Neuronal stem cell (in vitro differentiated cells): ENCODE results near the gene FOXE1. TPM values are rescaled to one million over a fixed set of nuclear protein-coding genes. Genes with fewer than 3 reads are reported as not detected.

Experiments used
- DNase-seq: peaks from one replicate; pipeline ENCODE4 v3.0.0-alpha.2; 2013; ENCODE audit warnings: low spot score
- H2AFZ ChIP-seq: one replicate; pipeline ENCODE4 v1.6.1; 2013; ENCODE audit warnings: mild to moderate bottlenecking, low read length, inconsistent platforms
- H2AK5ac ChIP-seq: 2 replicates; pipeline ENCODE4 v1.6.1; 2013; ENCODE audit warnings: low read depth, mild to moderate bottlenecking, inconsistent platforms, low read length, moderate library complexity, mixed read lengths
- H2BK120ac ChIP-seq: 2 replicates; pipeline ENCODE4 v1.6.1; 2013; ENCODE audit warnings: low read depth, mild to moderate bottlenecking, inconsistent platforms, low read length, moderate library complexity, mixed read lengths
- H2BK12ac ChIP-seq: one replicate; pipeline ENCODE4 v1.6.1; 2013; ENCODE audit warnings: low read length, inconsistent platforms
- H2BK15ac ChIP-seq: 2 replicates; pipeline ENCODE4 v1.6.1; 2013; ENCODE audit warnings: mild to moderate bottlenecking, low read length, inconsistent platforms, mixed read lengths
- H2BK5ac ChIP-seq: one replicate; pipeline ENCODE4 v1.6.1; 2013; ENCODE audit warnings: inconsistent platforms, mild to moderate bottlenecking, low read length, moderate library complexity
- H3K14ac ChIP-seq: one replicate; pipeline ENCODE4 v1.6.1; 2013; ENCODE audit warnings: low read length, inconsistent platforms
- H3K18ac ChIP-seq: 2 replicates; pipeline ENCODE4 v1.6.1; 2013; ENCODE audit warnings: low read length, inconsistent platforms
- H3K23ac ChIP-seq: 2 replicates; pipeline ENCODE4 v1.6.1; 2013; ENCODE audit warnings: low read depth, mild to moderate bottlenecking, mixed read lengths, low read length, inconsistent platforms; ENCODE audit not compliant: poor library complexity
- H3K27ac ChIP-seq: replicated peaks from 3 replicates; pipeline ENCODE4 v1.5.1; 2013; ENCODE audit warnings: low read length, inconsistent platforms
- H3K27me3 ChIP-seq, 3 experiments: 2 replicates each; pipeline ENCODE4 v1.6.1; 2013; ENCODE audit warnings: low read length in 3 of 3, mild to moderate bottlenecking in 2 of 3, inconsistent platforms in 1 of 3, low read depth in 1 of 3, mixed read lengths in 1 of 3, moderate library complexity in 1 of 3; ENCODE audit not compliant: control insufficient read depth in 3 of 3, insufficient read depth in 3 of 3
- H3K36me3 ChIP-seq, 2 donors: replicated peaks in 1 of 2; 2 replicates each; pipeline ENCODE4 v1.6.1; 2013; ENCODE audit warnings: low read length in 2 of 2; ENCODE audit not compliant: control insufficient read depth in 2 of 2, insufficient read depth in 2 of 2
- H3K4ac ChIP-seq: 2 replicates; pipeline ENCODE4 v1.6.1; 2013; ENCODE audit warnings: inconsistent platforms, mild to moderate bottlenecking, low read length, moderate library complexity
- H3K4me1 ChIP-seq, 2 donors: 1 replicate in 1 of 2; 2 replicates in 1 of 2; pipeline ENCODE4 v1.6.1; 2013; ENCODE audit warnings: low read length in 2 of 2, low read depth in 1 of 2; ENCODE audit not compliant: control insufficient read depth in 2 of 2, insufficient read depth in 1 of 2
- H3K4me2 ChIP-seq: one replicate; pipeline ENCODE4 v1.6.1; 2013; ENCODE audit warnings: mild to moderate bottlenecking, low read length, inconsistent platforms; ENCODE audit not compliant: insufficient read depth, poor library complexity, severe bottlenecking
- H3K4me3 ChIP-seq, 2 donors: 2 replicates each; pipeline ENCODE4 v1.5.1; 2013; ENCODE audit warnings: low read length in 2 of 2, mild to moderate bottlenecking in 2 of 2, inconsistent platforms in 1 of 2, moderate library complexity in 1 of 2
- H3K79me1 ChIP-seq: one replicate; pipeline ENCODE4 v1.6.1; 2013; ENCODE audit warnings: low read depth, mild to moderate bottlenecking, inconsistent platforms, low read length, moderate library complexity
- H3K9ac ChIP-seq: one replicate; pipeline ENCODE4 v1.6.1; 2013; ENCODE audit warnings: mild to moderate bottlenecking, low read depth, low read length, inconsistent platforms; ENCODE audit not compliant: poor library complexity
- H3K9me3 ChIP-seq, 2 donors: replicated peaks in 1 of 2; 2 replicates each; pipeline versions ENCODE3 to v1.6.1; 2013; ENCODE audit warnings: low read length in 2 of 2, mild to moderate bottlenecking in 2 of 2, inconsistent platforms in 1 of 2, low read depth in 1 of 2, mixed read lengths in 1 of 2, moderate library complexity in 1 of 2; ENCODE audit not compliant: control insufficient read depth in 2 of 2, insufficient read depth in 1 of 2
- H4K8ac ChIP-seq: one replicate; pipeline ENCODE4 v1.6.1; 2013; ENCODE audit warnings: low read depth, mild to moderate bottlenecking, inconsistent platforms, low read length, moderate library complexity
- H4K91ac ChIP-seq: one replicate; pipeline ENCODE4 v1.6.1; 2013; ENCODE audit warnings: low read length, low read depth, mild to moderate bottlenecking, inconsistent platforms; ENCODE audit not compliant: poor library complexity
- WGBS, 2 donors: extraction: QIAGEN DNeasy Blood & Tissue Kit; methylation state at CpG; one replicate each; pipeline ENCODE4 v1.1.7; 2013; ENCODE audit warnings: missing lambda C conversion rate in 2 of 2, mixed read lengths in 1 of 2; ENCODE audit not compliant: insufficient read length in 2 of 2, insufficient replicate concordance in 1 of 2; ENCODE audit errors: extremely low coverage in 2 of 2; 5-methylcytosine and 5-hydroxymethylcytosine counted together
- polyA plus RNA-seq, 2 experiments: library from polyadenylated mRNA; stranded (reverse); fragments of 200-250 nt; gene quantifications; one replicate each; pipeline ENCODE4 v1.2.3, GENCODE V29; 2013

The FOXE1 gene
- not detected for polyA plus RNA-seq (2013, experiment 1 of 2)
- polyA plus RNA-seq (2013, experiment 2 of 2), result not detected

DNA sequence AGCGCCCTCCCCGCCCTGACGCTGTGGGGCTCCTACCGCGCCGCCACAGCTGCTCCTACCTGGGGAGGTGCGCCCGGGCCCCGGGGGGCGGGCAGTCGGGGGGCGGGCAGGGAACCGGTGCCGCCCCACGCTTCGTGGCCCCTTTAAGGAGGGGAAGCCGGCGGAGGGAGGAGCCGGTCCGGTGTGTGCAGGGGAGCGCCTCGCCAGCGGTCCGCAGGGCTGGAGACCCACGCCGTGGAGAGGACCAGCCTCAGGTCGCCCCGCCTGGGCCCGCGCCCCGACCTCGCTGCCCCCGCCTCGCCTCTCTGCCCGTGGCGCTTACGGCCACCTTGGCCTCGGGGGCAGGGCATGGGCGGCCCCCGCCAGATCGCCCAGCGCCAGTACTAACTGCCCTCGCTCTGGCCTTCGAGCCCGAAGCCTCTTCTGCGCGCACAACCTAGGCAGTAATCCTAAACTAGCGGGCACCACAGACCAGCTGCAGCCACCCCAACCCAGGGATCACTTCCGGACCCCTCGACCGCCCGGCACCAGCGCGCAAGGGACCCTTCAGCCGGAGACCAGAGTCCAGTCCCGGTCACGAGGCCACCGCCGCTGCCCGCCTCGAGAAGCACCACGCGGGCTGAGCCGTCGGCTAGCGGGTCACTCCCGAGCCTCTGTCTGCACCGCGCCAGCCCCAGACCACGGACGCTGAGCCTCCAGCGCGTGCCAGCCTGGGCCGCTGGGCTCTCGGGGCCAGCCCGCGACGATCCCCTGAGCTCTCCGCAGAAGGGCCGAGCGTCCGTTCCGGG, at the start of gene FOXE1:
Gene FOXE1, plus strand, starts transcription at position 171 of the 788 bp plus-strand sequence. CDS start 689 bp downstream, outside the sequence.
- Histone ChIP-seq H2BK12ac (peak within 1 kb of the TSS; percentile 68), H2BK15ac (peak within 1 kb of the TSS; percentile 26), H3K23ac (peak within 1 kb of the TSS; percentile 71), H2AK5ac (peak within 1 kb of the TSS; percentile 28), H3K79me1 (no peaks in the 10 kb centered on the region), H4K91ac (no peak within 1 kb of the TSS), H3K4me1 (peaks cover 3 to 4% of the 10 kb centered on the region in 2 donors), H3K14ac (no peak within 1 kb of the TSS), H4K8ac (no peak within 1 kb of the TSS), H3K9me3 (peaks cover 5 to 9% of the 10 kb centered on the region in 2 donors), H3K36me3 (no peaks in the 10 kb centered on the region), H3K9ac (peak within 1 kb of the TSS; percentile 51), H3K27me3 (peaks cover 72 to 99% (median 99%) of the 10 kb centered on the region in 3 experiments), H2AFZ (peak within 1 kb of the TSS; percentile 92), H3K27ac (no peak within 1 kb of the TSS), H2BK120ac (no peak within 1 kb of the TSS), H3K4me3 (peak within 1 kb of the TSS; percentile 36 to 73), H3K4ac (no peak within 1 kb of the TSS), H2BK5ac (no peak within 1 kb of the TSS), H3K4me2 (peak within 1 kb of the TSS; percentile 47), H3K18ac (peak within 1 kb of the TSS; percentile 86)
- no CpG with 5 or more reads among the region's 83 CpGs for WGBS, 2 donors
- peak; percentile 14 for DNase-seq

GRCh38 chr9:97804059-97804365, 49.0 kb upstream of the FOXE1 start:
- WGBS, 2 donors, result no CpG with 5 or more reads among the region's 5 CpGs
- Histone ChIP-seq H2BK120ac (peak overlapping the region; percentile 35), H3K23ac (no peak overlapping the region), H4K91ac (no peak overlapping the region), H4K8ac (no peak overlapping the region), H3K79me1 (no peaks in the 10 kb centered on the region), H3K27ac (no peak overlapping the region), H2AK5ac (peak overlapping the region; percentile 82), H3K18ac (peak overlapping the region; percentile 87), H2BK15ac (no peak overlapping the region), H3K4me1 (peaks cover 3 to 11% of the 10 kb centered on the region in 2 donors), H3K4me3 (peak overlapping the region; percentile 52 to 88), H3K4me2 (peak overlapping the region; percentile 86), H2BK12ac (no peak overlapping the region), H2AFZ (peak overlapping the region; percentile 100), H3K36me3 (no peaks in the 10 kb centered on the region), H3K14ac (no peak overlapping the region), H2BK5ac (no peak overlapping the region), H3K27me3 (peaks cover 0 to 60% (median 3%) of the 10 kb centered on the region in 3 experiments), H3K9ac (no peak overlapping the region), H3K4ac (no peak overlapping the region), H3K9me3 (no peaks in the 10 kb centered on the region)
- no peak for DNase-seq

GRCh38 chr9:97806721-97807120, 46.3 kb upstream of the FOXE1 start:
- WGBS, 2 donors, result no CpG with 5 or more reads among the region's 2 CpGs
- H4K91ac ChIP-seq, result no peak overlapping the region
- no peak overlapping the region for H2BK12ac ChIP-seq

GRCh38 chr9:97807681-97808080, 45.3 kb upstream of the FOXE1 start:
- no peak overlapping the region for H3K4ac ChIP-seq
- peaks cover 0 to 60% (median 3%) of the 10 kb centered on the region in 3 experiments for H3K27me3 ChIP-seq
- WGBS, 2 donors, result no CpG with 5 or more reads among the region's 2 CpGs
- no peak overlapping the region for H2BK5ac ChIP-seq
- H2BK120ac ChIP-seq, result no peak overlapping the region
- H3K18ac ChIP-seq, result no peak overlapping the region
- no peak overlapping the region for H3K4me2 ChIP-seq
- no peak overlapping the region for H2AK5ac ChIP-seq
- DNase-seq, result no peak
- H3K14ac ChIP-seq, result no peak overlapping the region
- no peak overlapping the region for H3K9ac ChIP-seq
- no peaks in the 10 kb centered on the region for H3K79me1 ChIP-seq
- no peaks in the 10 kb centered on the region for H3K9me3 ChIP-seq
- H3K4me3 ChIP-seq, result no peak overlapping the region
- no peak overlapping the region for H4K8ac ChIP-seq
- H3K4me1 ChIP-seq, result peaks cover 3 to 20% of the 10 kb centered on the region in 2 donors
- H2BK15ac ChIP-seq, result no peak overlapping the region
- no peak overlapping the region for H3K23ac ChIP-seq
- no peak overlapping the region for H3K27ac ChIP-seq
- no peaks in the 10 kb centered on the region for H3K36me3 ChIP-seq
- H2AFZ ChIP-seq, result no peak overlapping the region
- no peak overlapping the region for H4K91ac ChIP-seq
- no peak overlapping the region for H2BK12ac ChIP-seq

More at GRCh38 chr9:97806721-97807120, 46.3 kb upstream of the FOXE1 start:
- Histone ChIP-seq H3K4me3 (no peak overlapping the region), H3K18ac (no peak overlapping the region), H4K8ac (no peak overlapping the region), H3K9ac (no peak overlapping the region), H3K27ac (no peak overlapping the region), H2AFZ (no peak overlapping the region), H3K14ac (no peak overlapping the region), H3K4ac (no peak overlapping the region), H3K36me3 (no peaks in the 10 kb centered on the region), H2BK120ac (no peak overlapping the region), H2BK15ac (no peak overlapping the region), H3K79me1 (no peaks in the 10 kb centered on the region), H3K9me3 (no peaks in the 10 kb centered on the region), H3K4me1 (peaks cover 3 to 20% of the 10 kb centered on the region in 2 donors), H3K23ac (no peak overlapping the region), H3K4me2 (no peak overlapping the region), H2AK5ac (no peak overlapping the region), H2BK5ac (no peak overlapping the region), H3K27me3 (peaks cover 0 to 66% (median 3%) of the 10 kb centered on the region in 3 experiments)
- DNase-seq, result no peak
